GM21423 (cell line): ENCODE measurements around the gene EFCAB12.
A peak's percentile ranks its signal among the peaks of the same experiment; 100 is the strongest.

ENCODE experiments used
- ATAC-seq: cut with Tn5 transposase; IDR thresholded peaks from one replicate; pipeline ENCODE4 v1.9.1; 2021; ENCODE audit warnings: mild to moderate bottlenecking, moderate library complexity; ENCODE audit not compliant: unreplicated experiment

EFCAB12 gene

GRCh38 chr3:129428376-129429079, at the start of gene EFCAB12:
Gene EFCAB12, minus strand, starts transcription at chr3:129428636. Its CDS starts 148 bp downstream, at chr3:129428488.
- ATAC-seq = peak; percentile 87

GRCh38 chr3:129476586-129476985, 48.1 kb upstream of the EFCAB12 start:
- no peak for ATAC-seq

GRCh38 chr3:129475863-129476262, 47.4 kb upstream of the EFCAB12 start:
- ATAC-seq = no peak

GRCh38 chr3:129474984-129475804, 46.8 kb upstream of the EFCAB12 start:
- no peak for ATAC-seq

GRCh38 chr3:129473769-129474152, 45.3 kb upstream of the EFCAB12 start:
- no peak for ATAC-seq

- no peak for ATAC-seq
Measured at GRCh38 chr3:129473067-129473768, 44.8 kb upstream of the EFCAB12 start.

- no peak for ATAC-seq
Measured at GRCh38 chr3:129470861-129471260, 42.4 kb upstream of the EFCAB12 start.

- no peak for ATAC-seq
Measured at GRCh38 chr3:129469026-129469425, 40.6 kb upstream of the EFCAB12 start.

- ATAC-seq = no peak
Measured at GRCh38 chr3:129467932-129468331, 39.5 kb upstream of the EFCAB12 start.

- no peak for ATAC-seq
Measured at GRCh38 chr3:129463716-129464115, 35.3 kb upstream of the EFCAB12 start.

- no peak for ATAC-seq
Measured at GRCh38 chr3:129463094-129463493, 34.7 kb upstream of the EFCAB12 start.

- no peak for ATAC-seq
Measured at GRCh38 chr3:129462361-129462968, 34.0 kb upstream of the EFCAB12 start.

GRCh38 chr3:129461461-129462146, 33.2 kb upstream of the EFCAB12 start:
- ATAC-seq = no peak

GRCh38 chr3:129461022-129461421, 32.6 kb upstream of the EFCAB12 start:
- no peak for ATAC-seq

GRCh38 chr3:129460572-129460971, 32.1 kb upstream of the EFCAB12 start:
- ATAC-seq = no peak

GRCh38 chr3:129460155-129460554, 31.7 kb upstream of the EFCAB12 start:
- no peak for ATAC-seq

- ATAC-seq = no peak
Measured at GRCh38 chr3:129453732-129454131, 25.3 kb upstream of the EFCAB12 start.

GRCh38 chr3:129449279-129450115, 21.1 kb upstream of the EFCAB12 start:
- no peak for ATAC-seq

GRCh38 chr3:129448186-129448895, 19.9 kb upstream of the EFCAB12 start:
- no peak for ATAC-seq
